ENCODE measurements around the gene LCP2.

LCP2 gene

DNA sequence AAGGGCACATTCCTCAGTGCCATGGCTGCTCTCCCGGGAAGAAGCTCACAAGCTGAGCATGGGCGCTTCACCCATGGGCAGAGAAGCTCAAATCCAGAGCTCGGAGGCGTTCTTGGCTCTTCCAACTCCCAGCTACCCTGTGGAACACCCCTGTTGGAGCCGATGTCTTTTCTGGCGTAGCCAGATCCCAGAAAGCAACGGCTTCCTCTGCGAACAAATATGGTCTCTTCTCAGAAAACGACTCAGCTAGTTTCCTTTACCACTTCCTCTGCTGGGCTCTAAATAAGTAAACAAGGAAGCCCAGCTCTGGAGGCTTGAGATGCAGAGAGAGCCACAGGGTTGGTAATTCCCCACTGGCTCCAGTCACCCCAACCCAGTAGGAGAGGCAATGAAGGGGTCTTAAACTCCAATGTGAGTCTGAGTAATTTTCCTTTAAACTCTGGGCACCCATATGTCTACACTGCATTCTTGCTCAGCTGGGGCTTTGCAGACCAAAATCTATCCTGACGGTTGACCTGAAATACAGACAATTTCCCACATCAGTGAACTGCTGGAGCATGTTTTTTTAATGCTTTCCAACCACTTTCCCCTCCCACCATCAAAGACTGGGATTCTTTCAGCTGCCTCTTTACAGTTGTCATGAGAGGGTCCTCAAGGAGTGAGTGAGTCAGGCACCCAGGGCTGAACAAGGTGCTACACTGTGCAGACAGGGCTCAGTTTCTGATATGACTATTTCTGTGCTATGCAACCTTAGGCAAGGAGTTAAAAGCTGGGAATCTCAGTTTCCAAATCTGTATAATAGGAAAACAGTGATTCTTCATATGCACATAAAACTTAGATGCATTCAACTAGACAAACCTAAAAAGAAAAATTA lies at the start of gene LCP2:
TSS of gene LCP2 (minus strand) at position 189 of the 874 bp plus-strand sequence. CDS start at position 23, 166 bp downstream.
- TF ChIP-seq, protein P1, sequence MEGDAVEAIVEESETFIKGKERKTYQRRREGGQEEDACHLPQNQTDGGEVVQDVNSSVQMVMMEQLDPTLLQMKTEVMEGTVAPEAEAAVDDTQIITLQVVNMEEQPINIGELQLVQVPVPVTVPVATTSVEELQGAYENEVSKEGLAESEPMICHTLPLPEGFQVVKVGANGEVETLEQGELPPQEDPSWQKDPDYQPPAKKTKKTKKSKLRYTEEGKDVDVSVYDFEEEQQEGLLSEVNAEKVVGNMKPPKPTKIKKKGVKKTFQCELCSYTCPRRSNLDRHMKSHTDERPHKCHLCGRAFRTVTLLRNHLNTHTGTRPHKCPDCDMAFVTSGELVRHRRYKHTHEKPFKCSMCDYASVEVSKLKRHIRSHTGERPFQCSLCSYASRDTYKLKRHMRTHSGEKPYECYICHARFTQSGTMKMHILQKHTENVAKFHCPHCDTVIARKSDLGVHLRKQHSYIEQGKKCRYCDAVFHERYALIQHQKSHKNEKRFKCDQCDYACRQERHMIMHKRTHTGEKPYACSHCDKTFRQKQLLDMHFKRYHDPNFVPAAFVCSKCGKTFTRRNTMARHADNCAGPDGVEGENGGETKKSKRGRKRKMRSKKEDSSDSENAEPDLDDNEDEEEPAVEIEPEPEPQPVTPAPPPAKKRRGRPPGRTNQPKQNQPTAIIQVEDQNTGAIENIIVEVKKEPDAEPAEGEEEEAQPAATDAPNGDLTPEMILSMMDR (conservative IDR thresholded peaks at IDR 0.05; ENCODE audit: low read length) = no peak
- no peak for TF ChIP-seq EZH2phosphoT487 (IDR thresholded peaks at IDR 0.05; ENCODE audit: borderline replicate concordance)
- H2AFZ ChIP-seq (ENCODE audit: low read length) = no peak within 1 kb of the TSS
- H3K9ac ChIP-seq (ENCODE audit: low read depth, low read length, poor library complexity, severe bottlenecking) = peak within 1 kb of the TSS; percentile 99
- H3K4me1 ChIP-seq (ENCODE audit: insufficient read depth, low read length, poor library complexity, severe bottlenecking) = peaks cover 30% of the 10 kb centered on the region
- peak within 1 kb of the TSS; percentile 99 for H3K4me3 ChIP-seq (ENCODE audit: low read length, poor library complexity, severe bottlenecking)
- no peaks in the 10 kb centered on the region for H3K9me2 ChIP-seq (replicated peaks; ENCODE audit: low read depth, low read length)
- H4K20me1 ChIP-seq (ENCODE audit: insufficient read depth, low read length, poor library complexity, severe bottlenecking) = peaks cover 18% of the 10 kb centered on the region
- peaks cover 4% of the 10 kb centered on the region for H3K36me3 ChIP-seq (ENCODE audit: insufficient read depth, low read length)
- no peaks in the 10 kb centered on the region for H3K27me3 ChIP-seq (ENCODE audit: insufficient read depth, low read length, poor library complexity, severe bottlenecking)
- H3F3A ChIP-seq (ENCODE audit: low read depth) = no peaks in the 10 kb centered on the region
- peak within 1 kb of the TSS; percentile 91 for H3K4me2 ChIP-seq (ENCODE audit: low read depth, low read length, poor library complexity, severe bottlenecking)
- H3K9me3 ChIP-seq (ENCODE audit: insufficient read depth, low read depth, low read length) = no peaks in the 10 kb centered on the region
- peaks cover 79% of the 10 kb centered on the region for H3K79me2 ChIP-seq (ENCODE audit: insufficient read depth, low read length)

DNA sequence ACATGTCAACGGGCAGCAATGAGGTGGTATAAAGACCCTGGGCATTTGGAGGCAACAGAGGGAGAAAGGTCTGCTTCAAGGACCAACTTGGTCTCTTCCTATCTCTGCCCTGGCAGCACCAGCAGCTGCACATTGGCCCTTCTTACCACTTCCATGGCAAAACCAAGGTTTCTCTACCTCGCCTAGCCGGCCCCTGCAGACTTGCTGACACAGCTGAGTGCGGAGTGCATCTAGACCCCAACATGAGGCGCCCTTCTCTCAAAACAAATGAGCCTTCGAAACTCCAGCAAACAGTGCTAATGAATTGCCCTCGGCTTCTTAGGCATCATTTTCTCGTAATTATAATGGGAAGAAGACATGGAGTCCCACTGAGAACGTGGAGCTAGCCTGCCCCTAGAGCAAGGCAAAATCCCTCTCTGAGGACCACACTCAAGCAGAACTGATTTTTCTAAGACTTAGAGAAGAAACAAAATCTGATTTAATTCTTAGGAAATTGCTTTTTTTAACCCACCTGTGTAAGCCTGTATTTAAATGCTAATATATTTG lies 49.5 kb upstream of the LCP2 start:
- no peaks in the 10 kb centered on the region for H3K79me2 ChIP-seq (ENCODE audit: insufficient read depth, low read length)
- H3F3A ChIP-seq (ENCODE audit: low read depth) = no peaks in the 10 kb centered on the region
- H3K4me1 ChIP-seq (ENCODE audit: insufficient read depth, low read length, poor library complexity, severe bottlenecking) = no peaks in the 10 kb centered on the region
- no peaks in the 10 kb centered on the region for H4K20me1 ChIP-seq (ENCODE audit: insufficient read depth, low read length, poor library complexity, severe bottlenecking)
- no peaks in the 10 kb centered on the region for H3K9me2 ChIP-seq (replicated peaks; ENCODE audit: low read depth, low read length)
- no peak for TF ChIP-seq EZH2phosphoT487 (IDR thresholded peaks at IDR 0.05; ENCODE audit: borderline replicate concordance)
- TF ChIP-seq, protein P1 (conservative IDR thresholded peaks at IDR 0.05; ENCODE audit: low read length) = no peak
- H3K9ac ChIP-seq (ENCODE audit: low read depth, low read length, poor library complexity, severe bottlenecking) = no peak overlapping the region
- H3K4me3 ChIP-seq (ENCODE audit: low read length, poor library complexity, severe bottlenecking) = no peak overlapping the region
- H3K27me3 ChIP-seq (ENCODE audit: insufficient read depth, low read length, poor library complexity, severe bottlenecking) = no peaks in the 10 kb centered on the region
- H2AFZ ChIP-seq (ENCODE audit: low read length) = no peak overlapping the region
- H3K36me3 ChIP-seq (ENCODE audit: insufficient read depth, low read length) = no peaks in the 10 kb centered on the region
- H3K4me2 ChIP-seq (ENCODE audit: low read depth, low read length, poor library complexity, severe bottlenecking) = no peak overlapping the region
- no peaks in the 10 kb centered on the region for H3K9me3 ChIP-seq (ENCODE audit: insufficient read depth, low read depth, low read length)

DNA sequence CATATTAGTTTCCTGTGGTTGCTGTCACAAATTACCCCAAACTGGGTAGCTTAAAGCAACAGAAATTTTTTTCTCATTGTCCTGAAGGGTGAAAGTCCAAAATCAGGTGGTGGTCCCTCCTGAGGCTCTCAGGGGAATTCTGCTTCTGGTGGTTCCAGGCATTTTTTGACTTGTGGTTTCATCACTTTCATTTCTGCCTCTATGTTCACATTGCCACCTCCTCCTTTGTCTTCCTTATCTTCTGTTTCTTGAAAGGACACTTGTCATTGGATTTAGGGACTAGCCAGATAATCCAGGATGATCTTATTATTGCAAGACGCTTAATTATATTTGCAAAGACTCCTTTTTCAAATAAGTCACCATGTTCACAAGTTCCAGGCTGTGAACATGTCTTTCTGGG lies 48.4 kb upstream of the LCP2 start:
- Histone ChIP-seq H3K4me2 (ENCODE audit: low read depth, low read length, poor library complexity, severe bottlenecking) (no peak overlapping the region), H4K20me1 (ENCODE audit: insufficient read depth, low read length, poor library complexity, severe bottlenecking) (no peaks in the 10 kb centered on the region), H3K27me3 (ENCODE audit: insufficient read depth, low read length, poor library complexity, severe bottlenecking) (no peaks in the 10 kb centered on the region), H3K9me3 (ENCODE audit: insufficient read depth, low read depth, low read length) (no peaks in the 10 kb centered on the region), H3K4me3 (ENCODE audit: low read length, poor library complexity, severe bottlenecking) (no peak overlapping the region), H3K9ac (ENCODE audit: low read depth, low read length, poor library complexity, severe bottlenecking) (no peak overlapping the region), H3K4me1 (ENCODE audit: insufficient read depth, low read length, poor library complexity, severe bottlenecking) (no peaks in the 10 kb centered on the region), H3K79me2 (ENCODE audit: insufficient read depth, low read length) (no peaks in the 10 kb centered on the region), H3K36me3 (ENCODE audit: insufficient read depth, low read length) (no peaks in the 10 kb centered on the region), H3K9me2 (replicated peaks; ENCODE audit: low read depth, low read length) (no peaks in the 10 kb centered on the region), H3F3A (ENCODE audit: low read depth) (no peaks in the 10 kb centered on the region), H2AFZ (ENCODE audit: low read length) (no peak overlapping the region)
- TF ChIP-seq, protein P1 (conservative IDR thresholded peaks at IDR 0.05; ENCODE audit: low read length) = no peak
- no peak for TF ChIP-seq EZH2phosphoT487 (IDR thresholded peaks at IDR 0.05; ENCODE audit: borderline replicate concordance)

All from Loucy (cell line).